HepG2 (cell line): Measurements from ENCODE around the gene B4GALT1. TPM values are rescaled to one million over a fixed set of nuclear protein-coding genes. Genes with fewer than 3 reads are reported as not detected.

Source experiments
- ATAD3A ChIP-seq: sonication (generic); formaldehyde crosslinking; IDR thresholded peaks from 2 replicates; pipeline ENCODE4 v1.4.0; 2020; ENCODE audit warnings: missing genetic modification reagents
- CAMTA2 ChIP-seq: sonication (generic); formaldehyde crosslinking; IDR thresholded peaks from 2 replicates; pipeline ENCODE4 v1.4.0; 2020; ENCODE audit warnings: mild to moderate bottlenecking, missing genetic modification reagents, borderline replicate concordance
- CC2D1A ChIP-seq: sonication (generic); formaldehyde crosslinking; IDR thresholded peaks from 2 replicates; pipeline ENCODE4 v1.8.1; 2023; ENCODE audit warnings: mild to moderate bottlenecking, missing genetic modification reagents
- ETV6 ChIP-seq: sonication (generic); formaldehyde crosslinking; conservative IDR thresholded peaks from 2 replicates; pipeline ENCODE4 v1.4.0; 2020; ENCODE audit warnings: missing genetic modification reagents
- GMEB2 ChIP-seq: IDR thresholded peaks from 2 replicates; pipeline ENCODE4 v1.6.1; 2016; ENCODE audit warnings: missing biosample characterization, missing genetic modification reagents, low read depth
- HOMEZ ChIP-seq: IDR thresholded peaks from 2 replicates; pipeline ENCODE4 v1.6.1; 2016; ENCODE audit warnings: low read depth
- HOXA5 ChIP-seq: sonication (generic); formaldehyde crosslinking; IDR thresholded peaks from 2 replicates; pipeline ENCODE4 v1.4.0; 2020; ENCODE audit warnings: missing genetic modification reagents
- MAFG ChIP-seq: sonication (generic); formaldehyde crosslinking; IDR thresholded peaks from 2 replicates; pipeline ENCODE4 v1.5.1; 2020; ENCODE audit warnings: mild to moderate bottlenecking, missing genetic modification reagents
- MAX ChIP-seq: IDR thresholded peaks from 2 replicates; pipeline ENCODE4 v1.6.1; 2012; ENCODE audit warnings: inconsistent platforms
- PPARG ChIP-seq: conservative IDR thresholded peaks from 2 replicates; pipeline ENCODE4 v1.6.1; 2016; ENCODE audit warnings: missing biosample characterization, missing genetic modification reagents
- SALL1 ChIP-seq: sonication (generic); formaldehyde crosslinking; IDR thresholded peaks from 2 replicates; pipeline ENCODE4 v1.8.0; 2022; ENCODE audit warnings: mild to moderate bottlenecking, missing genetic modification reagents
- ZNF615 ChIP-seq: sonication (generic); formaldehyde crosslinking; IDR thresholded peaks from 2 replicates; pipeline ENCODE4 v1.5.0; 2020; ENCODE audit warnings: mild to moderate bottlenecking, missing genetic modification reagents, borderline replicate concordance
- ZNF747 ChIP-seq: sonication (generic); formaldehyde crosslinking; IDR thresholded peaks from 2 replicates; pipeline ENCODE4 v1.8.1; 2023; ENCODE audit warnings: missing genetic modification reagents, mild to moderate bottlenecking, borderline replicate concordance
- polyA plus RNA-seq, 8 experiments: library from polyadenylated mRNA; depleted of rRNA in 3 of 8; stranded (reverse) in 7 of 8; unstranded in 1 of 8; fragments of >200 nt; fragmentation: Illumina TruSeq in 4 of 8; extraction: Trizol in 4 of 8; gene quantifications; 2 replicates each; pipeline versions ENCODE4 v1.2.1 to v1.2.3, GENCODE V29; 2011 to 2016; ENCODE audit warnings: low read depth in 4 of 8, missing spikeins in 1 of 8, mixed read lengths in 1 of 8; ENCODE audit not compliant: insufficient read depth in 1 of 8
- total RNA-seq, 5 experiments: library from RNA; depleted of rRNA; stranded (reverse); fragments of >200 nt; fragmentation: Illumina TruSeq; extraction: Trizol; gene quantifications; 2 replicates each; pipeline ENCODE4 v1.2.3, GENCODE V29; 2016; ENCODE audit warnings: low read depth in 1 of 5
- TF ChIP-seq, protein P1 (sequence below): sonication (generic); formaldehyde crosslinking; IDR thresholded peaks from 2 replicates; pipeline ENCODE4 v1.5.0; 2020; ENCODE audit warnings: mild to moderate bottlenecking, missing genetic modification reagents, borderline replicate concordance

B4GALT1 gene
- total and polyA plus RNA-seq, 2 of the 13 experiments (the other 11 are each of a cell fraction or from before 2014, with no cell fraction given): 15.7 to 33.5 TPM

GRCh38 chr9:33076046-33077004, 90.8 kb downstream of the B4GALT1 start, which contains the start of gene SMU1 (continued):
- TF ChIP-seq, protein P1, sequence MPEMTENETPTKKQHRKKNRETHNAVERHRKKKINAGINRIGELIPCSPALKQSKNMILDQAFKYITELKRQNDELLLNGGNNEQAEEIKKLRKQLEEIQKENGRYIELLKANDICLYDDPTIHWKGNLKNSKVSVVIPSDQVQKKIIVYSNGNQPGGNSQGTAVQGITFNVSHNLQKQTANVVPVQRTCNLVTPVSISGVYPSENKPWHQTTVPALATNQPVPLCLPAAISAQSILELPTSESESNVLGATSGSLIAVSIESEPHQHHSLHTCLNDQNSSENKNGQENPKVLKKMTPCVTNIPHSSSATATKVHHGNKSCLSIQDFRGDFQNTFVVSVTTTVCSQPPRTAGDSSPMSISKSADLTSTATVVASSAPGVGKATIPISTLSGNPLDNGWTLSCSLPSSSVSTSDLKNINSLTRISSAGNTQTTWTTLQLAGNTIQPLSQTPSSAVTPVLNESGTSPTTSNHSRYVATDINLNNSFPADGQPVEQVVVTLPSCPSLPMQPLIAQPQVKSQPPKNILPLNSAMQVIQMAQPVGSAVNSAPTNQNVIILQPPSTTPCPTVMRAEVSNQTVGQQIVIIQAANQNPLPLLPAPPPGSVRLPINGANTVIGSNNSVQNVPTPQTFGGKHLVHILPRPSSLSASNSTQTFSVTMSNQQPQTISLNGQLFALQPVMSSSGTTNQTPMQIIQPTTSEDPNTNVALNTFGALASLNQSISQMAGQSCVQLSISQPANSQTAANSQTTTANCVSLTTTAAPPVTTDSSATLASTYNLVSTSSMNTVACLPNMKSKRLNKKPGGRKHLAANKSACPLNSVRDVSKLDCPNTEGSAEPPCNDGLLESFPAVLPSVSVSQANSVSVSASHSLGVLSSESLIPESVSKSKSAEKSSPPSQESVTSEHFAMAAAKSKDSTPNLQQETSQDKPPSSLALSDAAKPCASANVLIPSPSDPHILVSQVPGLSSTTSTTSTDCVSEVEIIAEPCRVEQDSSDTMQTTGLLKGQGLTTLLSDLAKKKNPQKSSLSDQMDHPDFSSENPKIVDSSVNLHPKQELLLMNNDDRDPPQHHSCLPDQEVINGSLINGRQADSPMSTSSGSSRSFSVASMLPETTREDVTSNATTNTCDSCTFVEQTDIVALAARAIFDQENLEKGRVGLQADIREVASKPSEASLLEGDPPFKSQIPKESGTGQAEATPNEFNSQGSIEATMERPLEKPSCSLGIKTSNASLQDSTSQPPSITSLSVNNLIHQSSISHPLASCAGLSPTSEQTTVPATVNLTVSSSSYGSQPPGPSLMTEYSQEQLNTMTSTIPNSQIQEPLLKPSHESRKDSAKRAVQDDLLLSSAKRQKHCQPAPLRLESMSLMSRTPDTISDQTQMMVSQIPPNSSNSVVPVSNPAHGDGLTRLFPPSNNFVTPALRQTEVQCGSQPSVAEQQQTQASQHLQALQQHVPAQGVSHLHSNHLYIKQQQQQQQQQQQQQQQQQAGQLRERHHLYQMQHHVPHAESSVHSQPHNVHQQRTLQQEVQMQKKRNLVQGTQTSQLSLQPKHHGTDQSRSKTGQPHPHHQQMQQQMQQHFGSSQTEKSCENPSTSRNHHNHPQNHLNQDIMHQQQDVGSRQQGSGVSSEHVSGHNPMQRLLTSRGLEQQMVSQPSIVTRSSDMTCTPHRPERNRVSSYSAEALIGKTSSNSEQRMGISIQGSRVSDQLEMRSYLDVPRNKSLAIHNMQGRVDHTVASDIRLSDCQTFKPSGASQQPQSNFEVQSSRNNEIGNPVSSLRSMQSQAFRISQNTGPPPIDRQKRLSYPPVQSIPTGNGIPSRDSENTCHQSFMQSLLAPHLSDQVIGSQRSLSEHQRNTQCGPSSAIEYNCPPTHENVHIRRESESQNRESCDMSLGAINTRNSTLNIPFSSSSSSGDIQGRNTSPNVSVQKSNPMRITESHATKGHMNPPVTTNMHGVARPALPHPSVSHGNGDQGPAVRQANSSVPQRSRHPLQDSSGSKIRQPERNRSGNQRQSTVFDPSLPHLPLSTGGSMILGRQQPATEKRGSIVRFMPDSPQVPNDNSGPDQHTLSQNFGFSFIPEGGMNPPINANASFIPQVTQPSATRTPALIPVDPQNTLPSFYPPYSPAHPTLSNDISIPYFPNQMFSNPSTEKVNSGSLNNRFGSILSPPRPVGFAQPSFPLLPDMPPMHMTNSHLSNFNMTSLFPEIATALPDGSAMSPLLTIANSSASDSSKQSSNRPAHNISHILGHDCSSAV (CRISPR knock-in tag): no peak
- TF ChIP-seq ZNF747 (CRISPR knock-in tag) (0 out of 2 replicates have a peak, but pooled peaks have one; percentile 40), MAFG (CRISPR knock-in tag) (no peak), CC2D1A (no peak), PPARG (0 out of 2 replicates have a peak, but pooled peaks have one; percentile 11), HOMEZ (CRISPR knock-in tag) (peak; percentile 59), MAX (peak; percentile 50; the same call in 1 of the 2 replicates), HOXA5 (CRISPR knock-in tag) (peak; percentile 61; the same call in 1 of the 2 replicates), ETV6 (CRISPR knock-in tag) (0 out of 2 replicates have a peak, but pooled peaks have one; percentile 37), SALL1 (CRISPR knock-in tag) (peak; percentile 79), ATAD3A (CRISPR knock-in tag) (no peak), GMEB2 (CRISPR knock-in tag) (no peak), CAMTA2 (CRISPR knock-in tag) (0 out of 2 replicates have a peak, but pooled peaks have one; percentile 36), ZNF615 (CRISPR knock-in tag) (0 out of 2 replicates have a peak, but pooled peaks have one; percentile 77)
